CD8-positive, alpha-beta memory T cell (primary cell): ENCODE data around the gene PIAS1. TPM values are rescaled to one million over a fixed set of nuclear protein-coding genes. Genes with fewer than 3 reads are reported as not detected.
"Not testable (repeated sequence)": the region's sequence is repeated elsewhere in the genome, so short reads cannot be mapped to it uniquely, and the experiment has no call there.

Experiments used
- CTCF ChIA-PET: fragments of 350-600 bp; sonication (Branson Sonifier 250); formaldehyde crosslinking; loops from one replicate; lab custom pipeline; 2021; ENCODE audit warnings: antibody characterized with exemption; lab: Charles Lee
- POLR2A ChIA-PET: fragments of 350-600 bp; sonication (Branson Sonifier 250); formaldehyde crosslinking; loops from one replicate; lab custom pipeline; 2021; ENCODE audit warnings: antibody characterized with exemption; lab: Charles Lee
- DNase-seq, 5 donors: peaks; one replicate each; pipeline versions ENCODE4 v3.0.0 to v3.0.0-alpha.2; 2020 to 2022; ENCODE audit warnings: mixed read lengths in 1 of 5
- H3K27ac ChIP-seq: one replicate; pipeline ENCODE4 v1.7.0; 2013; ENCODE audit warnings: low read depth, mild to moderate bottlenecking, low read length, moderate library complexity
- H3K27me3 ChIP-seq: 2 replicates; pipeline ENCODE4 v1.7.0; 2013; ENCODE audit warnings: low read length, mild to moderate bottlenecking; ENCODE audit not compliant: insufficient read depth, poor library complexity, severe bottlenecking
- H3K36me3 ChIP-seq: 2 replicates; pipeline ENCODE4 v1.7.0; 2013; ENCODE audit warnings: mild to moderate bottlenecking, low read length, moderate library complexity; ENCODE audit not compliant: insufficient read depth
- H3K4me1 ChIP-seq: 2 replicates; pipeline ENCODE4 v1.7.0; 2013; ENCODE audit warnings: mild to moderate bottlenecking, low read length, moderate library complexity; ENCODE audit not compliant: insufficient read depth
- H3K4me3 ChIP-seq: 2 replicates; pipeline ENCODE4 v1.7.0; 2013; ENCODE audit warnings: mild to moderate bottlenecking, low read length
- H3K9me3 ChIP-seq: 2 replicates; pipeline ENCODE4 v1.7.0; 2013; ENCODE audit warnings: mild to moderate bottlenecking, low read length
- H3K27ac Mint-ChIP-seq, 8 donors: one replicate each; pipeline ENCODE4 v1.8.0; 2020 to 2021; ENCODE audit warnings: mixed read lengths in 8 of 8, mild to moderate bottlenecking in 6 of 8, inconsistent platforms in 3 of 8, moderate library complexity in 3 of 8
- H3K27me3 Mint-ChIP-seq, 2 donors: one replicate each; pipeline ENCODE4 v1.8.0; 2020 to 2021; ENCODE audit warnings: mixed read lengths in 2 of 2, mild to moderate bottlenecking in 1 of 2, moderate library complexity in 1 of 2
- H3K36me3 Mint-ChIP-seq, 3 donors: one replicate each; pipeline ENCODE4 v1.8.0; 2020 to 2021; ENCODE audit warnings: mixed read lengths in 3 of 3, inconsistent platforms in 1 of 3, mild to moderate bottlenecking in 1 of 3
- H3K4me1 Mint-ChIP-seq, 3 donors: one replicate each; pipeline ENCODE4 v1.8.0; 2020 to 2021; ENCODE audit warnings: mixed read lengths in 3 of 3, inconsistent platforms in 1 of 3, mild to moderate bottlenecking in 1 of 3
- H3K4me3 Mint-ChIP-seq, 7 donors: one replicate each; pipeline ENCODE4 v1.8.0; 2020 to 2021; ENCODE audit warnings: mixed read lengths in 7 of 7, mild to moderate bottlenecking in 6 of 7, moderate library complexity in 4 of 7, inconsistent platforms in 2 of 7
- H3K9me3 Mint-ChIP-seq, 5 donors: one replicate each; pipeline ENCODE4 v1.8.0; 2020 to 2022; ENCODE audit warnings: mixed read lengths in 5 of 5, mild to moderate bottlenecking in 3 of 5, moderate library complexity in 2 of 5, inconsistent platforms in 1 of 5
- polyA plus RNA-seq: library from polyadenylated mRNA; unstranded; fragments of 300-500 nt; fragmentation: Illumina TruSeq; gene quantifications from one replicate; pipeline ENCODE4 v1.2.3, GENCODE V29; 2021
- total RNA-seq, 2 experiments: library from RNA; stranded (reverse); gene quantifications; one replicate each; pipeline ENCODE4 v1.2.3, GENCODE V29; 2021

PIAS1 gene
- total and polyA plus RNA-seq, 3 experiments from 2014 or later, result 25.5 to 127 (median 30.2) TPM

DNA sequence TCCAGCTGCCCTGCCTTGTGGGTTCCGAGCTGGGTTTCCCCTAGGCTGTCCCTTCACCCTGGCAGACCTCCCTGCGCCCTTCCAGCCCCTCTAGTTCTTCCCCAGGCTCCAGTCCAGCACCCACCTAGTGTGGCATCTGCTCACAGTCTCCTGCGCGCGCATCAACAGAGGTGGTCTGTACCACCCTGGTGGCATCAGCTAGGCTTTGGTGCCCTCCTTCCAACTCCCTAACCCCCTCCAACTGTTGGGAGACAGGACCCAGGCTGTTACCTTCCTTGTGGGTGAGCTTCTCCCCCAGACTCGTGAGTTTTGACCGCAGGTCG is 143.0 kb downstream of the PIAS1 start:
- Mint-ChIP-seq H3K36me3 (peaks cover 0 to 23% (median 6%) of the 10 kb centered on the region in 3 donors), H3K27me3 (peaks cover 0 to 2% of the 10 kb centered on the region in 2 donors), H3K4me1 (no peaks in the 10 kb centered on the region), H3K4me3 (peak overlapping the region in 1 of 7 donors; percentile 8), H3K27ac (peak overlapping the region in 5 of 8 donors; percentile 17 to 91 (median 56)), H3K9me3 (no peaks in the 10 kb centered on the region)
- H3K9me3 ChIP-seq, result no peaks in the 10 kb centered on the region
- POLR2A ChIA-PET, result no interaction called here
- H3K36me3 ChIP-seq, result peaks cover 6% of the 10 kb centered on the region
- no peak overlapping the region for H3K27ac ChIP-seq
- no peak overlapping the region for H3K4me3 ChIP-seq
- H3K4me1 ChIP-seq, result no peaks in the 10 kb centered on the region
- DNase-seq, result no peak
- CTCF ChIA-PET, result no interaction called here
- no peaks in the 10 kb centered on the region for H3K27me3 ChIP-seq

- no peaks in the 10 kb centered on the region for H3K9me3 Mint-ChIP-seq
- no peaks in the 10 kb centered on the region for H3K4me1 ChIP-seq
- H3K36me3 ChIP-seq, result peaks cover 6% of the 10 kb centered on the region
- peak overlapping the region in 4 of 8 donors; percentile 6 to 91 (median 52) for H3K27ac Mint-ChIP-seq
- ChIA-PET POLR2A (no interaction called here), CTCF (no interaction called here)
- H3K9me3 ChIP-seq, result no peaks in the 10 kb centered on the region
- H3K27me3 Mint-ChIP-seq, result peaks cover 0 to 2% of the 10 kb centered on the region in 2 donors
- no peaks in the 10 kb centered on the region for H3K4me1 Mint-ChIP-seq
- H3K4me3 Mint-ChIP-seq, result no peak overlapping the region
- peaks cover 0 to 17% (median 4%) of the 10 kb centered on the region in 3 donors for H3K36me3 Mint-ChIP-seq
- no peak for DNase-seq
- H3K27ac ChIP-seq, result no peak overlapping the region
- H3K27me3 ChIP-seq, result no peaks in the 10 kb centered on the region
- no peak overlapping the region for H3K4me3 ChIP-seq
These were observed 143.7 kb downstream of the PIAS1 start for GRCh38 chr15:68197661-68198437.

DNA sequence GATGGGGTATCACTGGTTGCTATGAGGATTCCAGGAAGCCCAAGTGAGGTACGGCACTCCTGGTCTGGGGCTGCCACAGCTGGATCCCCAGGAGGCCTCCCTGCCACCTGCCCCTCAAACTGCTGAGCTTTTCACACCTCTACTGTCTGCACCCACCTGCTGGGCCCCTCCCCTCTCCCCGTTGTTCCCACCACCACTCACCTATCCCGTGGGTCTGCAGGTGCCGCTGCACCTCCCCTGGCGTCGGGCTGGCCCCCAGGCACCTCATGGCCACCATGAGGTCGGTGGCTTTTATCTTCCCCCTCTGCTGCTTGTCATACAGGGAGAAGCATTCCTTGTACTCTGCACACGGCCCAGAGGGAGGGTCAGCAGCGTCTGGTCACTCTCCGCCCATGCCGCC is 145.2 kb downstream of the PIAS1 start:
- H3K4me1 Mint-ChIP-seq, result no peaks in the 10 kb centered on the region
- Histone ChIP-seq H3K9me3 (no peaks in the 10 kb centered on the region), H3K27ac (no peak overlapping the region), H3K4me3 (no peak overlapping the region), H3K36me3 (no peaks in the 10 kb centered on the region), H3K27me3 (no peaks in the 10 kb centered on the region), H3K4me1 (no peaks in the 10 kb centered on the region)
- peak overlapping the region in 2 of 8 donors; percentile 20 to 44 for H3K27ac Mint-ChIP-seq
- CTCF ChIA-PET, result no interaction called here
- POLR2A ChIA-PET, result no interaction called here
- peaks cover 0 to 2% of the 10 kb centered on the region in 2 donors for H3K27me3 Mint-ChIP-seq
- H3K36me3 Mint-ChIP-seq, result peaks cover 0 to 6% (median 0%) of the 10 kb centered on the region in 3 donors
- no peaks in the 10 kb centered on the region for H3K9me3 Mint-ChIP-seq
- DNase-seq, result no peak
- no peak overlapping the region for H3K4me3 Mint-ChIP-seq

DNA sequence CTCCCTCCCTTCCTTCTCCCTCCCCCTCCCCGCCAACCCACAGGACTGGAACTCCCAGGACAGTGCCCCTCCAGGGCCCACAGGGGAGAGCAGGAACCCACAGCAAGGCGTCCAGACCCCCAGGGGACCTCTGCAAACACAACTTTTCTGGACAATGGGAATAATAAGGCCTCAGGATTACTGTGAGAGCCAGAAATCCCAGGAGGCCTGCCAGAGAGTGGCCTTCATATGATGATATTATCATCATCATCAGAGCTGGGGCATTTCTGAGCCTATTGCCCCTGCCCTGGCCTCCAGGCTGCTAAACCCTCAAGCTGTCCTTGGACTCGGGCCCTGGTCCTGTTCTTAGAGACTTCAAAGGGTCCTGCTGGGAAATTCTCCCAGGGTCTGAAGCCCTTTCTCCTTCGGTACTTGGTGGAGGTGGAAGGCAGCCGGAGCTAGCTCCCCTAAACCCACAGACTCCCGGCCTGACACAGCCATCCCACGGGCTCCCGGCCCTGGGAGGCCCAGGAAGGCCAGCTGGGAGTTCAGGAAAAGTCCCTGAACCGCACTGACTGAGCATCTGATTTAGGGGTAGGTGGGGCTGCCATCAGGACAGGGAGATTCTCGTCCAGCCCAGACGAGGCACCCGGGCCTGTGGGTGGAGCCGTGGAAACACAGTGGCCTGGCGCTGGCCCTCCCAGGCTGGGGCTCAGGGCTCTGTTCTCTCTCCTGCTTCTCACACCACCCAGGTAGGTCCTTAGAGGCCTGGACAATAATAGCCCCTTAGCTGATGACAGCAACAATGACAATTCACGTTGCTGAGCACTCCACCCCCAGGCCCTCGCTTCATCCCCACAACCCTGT is 146.1 kb downstream of the PIAS1 start:
- peaks cover 0 to 2% of the 10 kb centered on the region in 2 donors for H3K27me3 Mint-ChIP-seq
- Histone ChIP-seq H3K4me1 (no peaks in the 10 kb centered on the region), H3K9me3 (no peaks in the 10 kb centered on the region), H3K27ac (no peak overlapping the region), H3K4me3 (no peak overlapping the region), H3K36me3 (no peaks in the 10 kb centered on the region), H3K27me3 (no peaks in the 10 kb centered on the region)
- H3K4me3 Mint-ChIP-seq, result no peak overlapping the region
- no peak for DNase-seq
- H3K27ac Mint-ChIP-seq, result peak overlapping the region in 1 of 8 donors; percentile 24
- ChIA-PET POLR2A (no interaction called here), CTCF (no interaction called here)
- H3K9me3 Mint-ChIP-seq, result no peaks in the 10 kb centered on the region
- H3K4me1 Mint-ChIP-seq, result no peaks in the 10 kb centered on the region
- peaks cover 0 to 1% (median 0%) of the 10 kb centered on the region in 3 donors for H3K36me3 Mint-ChIP-seq

- no peaks in the 10 kb centered on the region for H3K4me1 ChIP-seq
- peak overlapping the region in 2 of 8 donors; percentile 24 to 70 for H3K27ac Mint-ChIP-seq
- H3K4me3 Mint-ChIP-seq, result no peak overlapping the region
- H3K27ac ChIP-seq, result no peak overlapping the region
- POLR2A ChIA-PET, result no interaction called here
- no peaks in the 10 kb centered on the region for H3K9me3 ChIP-seq
- DNase-seq, result no peak
- H3K4me3 ChIP-seq, result no peak overlapping the region
- CTCF ChIA-PET, result no interaction called here
- H3K9me3 Mint-ChIP-seq, result no peaks in the 10 kb centered on the region
- H3K36me3 Mint-ChIP-seq, result peaks cover 0 to 1% (median 0%) of the 10 kb centered on the region in 3 donors
- peaks cover 0 to 2% of the 10 kb centered on the region in 2 donors for H3K27me3 Mint-ChIP-seq
- H3K4me1 Mint-ChIP-seq, result no peaks in the 10 kb centered on the region
- no peaks in the 10 kb centered on the region for H3K36me3 ChIP-seq
- no peaks in the 10 kb centered on the region for H3K27me3 ChIP-seq
These were observed 147.2 kb downstream of the PIAS1 start for GRCh38 chr15:68201153-68201878.

DNA sequence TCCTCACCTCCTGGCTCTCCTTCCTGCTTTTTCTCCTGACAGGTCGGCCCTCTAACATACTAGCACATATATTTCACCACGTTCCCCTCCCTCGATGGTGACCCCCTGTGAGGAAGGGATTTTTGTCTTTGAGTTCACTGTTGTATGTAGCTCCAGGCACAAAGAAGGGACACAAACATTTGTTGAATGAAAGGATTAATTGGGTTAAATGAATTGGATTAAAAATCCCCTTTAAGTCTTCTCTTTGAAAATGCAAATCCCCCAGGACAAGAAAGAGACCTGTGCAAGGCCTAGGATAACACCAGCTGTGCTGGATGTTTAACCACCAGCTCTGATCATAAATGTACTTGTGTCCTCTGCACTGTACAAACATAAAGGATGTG is 147.8 kb downstream of the PIAS1 start:
- Mint-ChIP-seq H3K27ac (peak overlapping the region in 3 of 8 donors; percentile 24 to 70 (median 50)), H3K36me3 (peaks cover 0 to 1% (median 0%) of the 10 kb centered on the region in 3 donors), H3K4me3 (no peak overlapping the region), H3K4me1 (no peaks in the 10 kb centered on the region), H3K27me3 (peaks cover 0 to 2% of the 10 kb centered on the region in 2 donors), H3K9me3 (no peaks in the 10 kb centered on the region)
- H3K9me3 ChIP-seq, result no peaks in the 10 kb centered on the region
- H3K4me3 ChIP-seq, result no peak overlapping the region
- no peak overlapping the region for H3K27ac ChIP-seq
- no peak for DNase-seq
- H3K36me3 ChIP-seq, result no peaks in the 10 kb centered on the region
- no peaks in the 10 kb centered on the region for H3K4me1 ChIP-seq
- ChIA-PET CTCF (no interaction called here), POLR2A (no interaction called here)
- no peaks in the 10 kb centered on the region for H3K27me3 ChIP-seq

DNA sequence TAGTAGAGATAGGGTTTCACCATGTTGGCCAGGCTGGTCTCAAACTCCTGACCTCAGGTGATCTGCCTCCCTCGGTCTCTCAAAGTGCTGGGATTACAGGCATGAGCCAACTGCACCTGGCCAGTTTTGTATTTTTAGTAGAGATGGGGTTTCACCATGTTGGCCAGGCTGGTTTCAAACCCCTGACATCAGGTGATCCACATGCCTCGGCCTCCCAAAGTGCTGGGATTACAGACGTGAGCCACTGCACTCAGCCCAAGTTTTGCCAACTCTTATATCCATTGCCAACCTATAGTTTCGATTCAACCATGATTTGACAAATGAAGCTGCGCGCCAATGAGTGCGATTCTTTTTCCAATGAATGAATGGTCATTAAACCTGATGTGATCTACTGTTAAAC is 148.9 kb downstream of the PIAS1 start:
- H3K36me3 ChIP-seq, H3K4me3 Mint-ChIP-seq, H3K4me1 ChIP-seq, H3K27ac ChIP-seq, H3K9me3 Mint-ChIP-seq, H3K4me1 Mint-ChIP-seq, CTCF ChIA-PET, H3K9me3 ChIP-seq, H3K4me3 ChIP-seq, H3K27me3 Mint-ChIP-seq, POLR2A ChIA-PET, DNase-seq, H3K27me3 ChIP-seq, H3K27ac Mint-ChIP-seq, H3K36me3 Mint-ChIP-seq: not testable (repeated sequence)

- Histone ChIP-seq H3K4me3 (no peak overlapping the region), H3K27me3 (no peaks in the 10 kb centered on the region), H3K36me3 (no peaks in the 10 kb centered on the region), H3K4me1 (no peaks in the 10 kb centered on the region), H3K27ac (no peak overlapping the region), H3K9me3 (no peaks in the 10 kb centered on the region)
- Mint-ChIP-seq H3K27ac (peak overlapping the region in 1 of 8 donors; percentile 90), H3K9me3 (no peaks in the 10 kb centered on the region), H3K36me3 (no peaks in the 10 kb centered on the region), H3K4me1 (peaks cover 0 to under 1% (median 0%) of the 10 kb centered on the region in 3 donors), H3K4me3 (no peak overlapping the region), H3K27me3 (no peaks in the 10 kb centered on the region)
- CTCF ChIA-PET, result no interaction called here
- DNase-seq, result no peak
- POLR2A ChIA-PET, result no interaction called here
These were observed 149.4 kb downstream of the PIAS1 start for GRCh38 chr15:68203486-68203885.
